Neutrophil (primary cell): ENCODE results near the gene CXCL8.

Experiments
- H3K27ac ChIP-seq: fragments of 200-600 bp; sonication (generic); 2 replicates; pipeline ENCODE4 v1.5.1; 2016; ENCODE audit warnings: mild to moderate bottlenecking, moderate library complexity
- H3K27me3 ChIP-seq: fragments of 200-600 bp; sonication (generic); 2 replicates; pipeline ENCODE4 v1.6.0; 2016; ENCODE audit warnings: mild to moderate bottlenecking
- H3K36me3 ChIP-seq: fragments of 200-600 bp; sonication (generic); 2 replicates; pipeline ENCODE4 v1.5.1; 2017
- H3K4me1 ChIP-seq, 2 experiments: fragments of 200-600 bp in 1 of 2; sonication (generic) in 1 of 2; 1 replicate in 1 of 2; 2 replicates in 1 of 2; pipeline versions ENCODE4 v1.5.1 to v1.6.1; 2013 to 2016; ENCODE audit warnings: low read depth in 1 of 2, low read length in 1 of 2, mild to moderate bottlenecking in 1 of 2, moderate library complexity in 1 of 2; ENCODE audit not compliant: control insufficient read depth in 1 of 2, insufficient read depth in 1 of 2
- H3K4me3 ChIP-seq, 2 experiments: fragments of 200-600 bp in 1 of 2; sonication (generic) in 1 of 2; 1 replicate in 1 of 2; 2 replicates in 1 of 2; pipeline ENCODE4 v1.5.1; 2013 to 2016; ENCODE audit warnings: low read depth in 1 of 2, low read length in 1 of 2, mild to moderate bottlenecking in 1 of 2, moderate library complexity in 1 of 2
- H3K9me3 ChIP-seq: fragments of 200-600 bp; sonication (generic); 2 replicates; pipeline ENCODE4 v1.5.1; 2016
- CTCF ChIP-seq: fragments of 200-600 bp; sonication (generic); IDR thresholded peaks from 2 replicates; pipeline ENCODE4 v1.5.1; 2016; ENCODE audit warnings: antibody characterized with exemption

CXCL8 gene

GRCh38 chr4:73776321-73776729 is 36.0 kb downstream of the CXCL8 start:
- no peak overlapping the region for H3K4me3 ChIP-seq
- H3K4me1 ChIP-seq, result peaks cover 4 to 14% of the 10 kb centered on the region in 2 experiments
- no peaks in the 10 kb centered on the region for H3K36me3 ChIP-seq
- no peaks in the 10 kb centered on the region for H3K9me3 ChIP-seq
- peak overlapping the region; percentile 33 for H3K27ac ChIP-seq
- TF ChIP-seq CTCF, result no peak
- no peaks in the 10 kb centered on the region for H3K27me3 ChIP-seq

- Histone ChIP-seq H3K4me3 (no peak overlapping the region), H3K27me3 (no peaks in the 10 kb centered on the region), H3K9me3 (no peaks in the 10 kb centered on the region), H3K4me1 (peaks cover 4 to 14% of the 10 kb centered on the region in 2 experiments), H3K36me3 (no peaks in the 10 kb centered on the region), H3K27ac (no peak overlapping the region)
- TF ChIP-seq CTCF, result no peak
These were observed 37.2 kb downstream of the CXCL8 start for GRCh38 chr4:73777612-73778011.

GRCh38 chr4:73780243-73780642 is 39.9 kb downstream of the CXCL8 start:
- Histone ChIP-seq H3K9me3 (no peaks in the 10 kb centered on the region), H3K4me1 (peaks cover 4 to 14% of the 10 kb centered on the region in 2 experiments), H3K27ac (no peak overlapping the region), H3K4me3 (no peak overlapping the region), H3K27me3 (no peaks in the 10 kb centered on the region), H3K36me3 (no peaks in the 10 kb centered on the region)
- TF ChIP-seq CTCF, result no peak

- Histone ChIP-seq H3K9me3 (no peaks in the 10 kb centered on the region), H3K36me3 (no peaks in the 10 kb centered on the region), H3K4me3 (no peak overlapping the region), H3K27ac (no peak overlapping the region), H3K27me3 (no peaks in the 10 kb centered on the region), H3K4me1 (peaks cover 4 to 10% of the 10 kb centered on the region in 2 experiments)
- no peak for TF ChIP-seq CTCF
These were observed 40.5 kb downstream of the CXCL8 start for GRCh38 chr4:73780834-73781233.

GRCh38 chr4:73788411-73788810 is 48.0 kb downstream of the CXCL8 start:
- Histone ChIP-seq H3K4me3 (no peak overlapping the region), H3K36me3 (no peaks in the 10 kb centered on the region), H3K4me1 (no peaks in the 10 kb centered on the region), H3K27me3 (no peaks in the 10 kb centered on the region), H3K9me3 (no peaks in the 10 kb centered on the region), H3K27ac (no peak overlapping the region)
- TF ChIP-seq CTCF, result no peak
